NT2/D1 (cell line): Measurements from ENCODE around the gene CCND2.

ENCODE experiments used
- SUZ12 ChIP-seq: IDR thresholded peaks from 2 replicates; pipeline ENCODE4 v1.6.1; 2011; ENCODE audit not compliant: insufficient read length, insufficient read depth; ENCODE audit errors: extremely low read depth
- YY1 ChIP-seq: IDR thresholded peaks from 2 replicates; pipeline ENCODE4 v1.6.1; 2011; ENCODE audit not compliant: insufficient read length, insufficient read depth

GRCh38 chr12:4282103-4282891 lies 8.7 kb downstream of the CCND2 start:
- TF ChIP-seq YY1 (no peak), SUZ12 (no peak)
